ENCODE results near the gene USP9X.
"Not testable (repeated sequence)": the region's sequence is repeated elsewhere in the genome, so short reads cannot be mapped to it uniquely, and the experiment has no call there.

USP9X gene

GRCh38 chrX:41127477-41128192 is 42.4 kb downstream of the USP9X start:
- DNase-seq (ENCODE audit: low read depth), result no peak

GRCh38 chrX:41128955-41129354 is 43.7 kb downstream of the USP9X start:
- no peak for DNase-seq (ENCODE audit: low read depth)

GRCh38 chrX:41131766-41132165 is 46.5 kb downstream of the USP9X start:
- no peak for DNase-seq (ENCODE audit: low read depth)

- DNase-seq (ENCODE audit: low read depth), result no peak
These were observed 48.3 kb downstream of the USP9X start for GRCh38 chrX:41133551-41133950.

GRCh38 chrX:41137589-41137988 is 52.3 kb downstream of the USP9X start:
- no peak for DNase-seq (ENCODE audit: low read depth)

GRCh38 chrX:41142130-41142910 is 57.1 kb downstream of the USP9X start:
- DNase-seq (ENCODE audit: low read depth), result no peak

- no peak for DNase-seq (ENCODE audit: low read depth)
These were observed 59.6 kb downstream of the USP9X start for GRCh38 chrX:41144873-41145272.

GRCh38 chrX:41145920-41146608 is 60.8 kb downstream of the USP9X start:
- no peak for DNase-seq (ENCODE audit: low read depth)

GRCh38 chrX:41148553-41148952 is 63.3 kb downstream of the USP9X start:
- DNase-seq (ENCODE audit: low read depth), result no peak

- no peak for DNase-seq (ENCODE audit: low read depth)
These were observed 64.8 kb downstream of the USP9X start for GRCh38 chrX:41150043-41150442.

- DNase-seq (ENCODE audit: low read depth), result not testable (repeated sequence)
These were observed 66.5 kb downstream of the USP9X start for GRCh38 chrX:41151726-41152125.

GRCh38 chrX:41152221-41152620 is 67.0 kb downstream of the USP9X start:
- no peak for DNase-seq (ENCODE audit: low read depth)

GRCh38 chrX:41153448-41153847 is 68.2 kb downstream of the USP9X start:
- DNase-seq (ENCODE audit: low read depth), result no peak

GRCh38 chrX:41153957-41154356 is 68.7 kb downstream of the USP9X start:
- DNase-seq (ENCODE audit: low read depth), result no peak

- DNase-seq (ENCODE audit: low read depth), result no peak
These were observed 79.2 kb downstream of the USP9X start for GRCh38 chrX:41164449-41164848.

GRCh38 chrX:41167888-41168287 is 82.6 kb downstream of the USP9X start:
- DNase-seq (ENCODE audit: low read depth), result no peak

- DNase-seq (ENCODE audit: low read depth), result no peak
These were observed 91.0 kb downstream of the USP9X start for GRCh38 chrX:41176263-41176662.

- no peak for DNase-seq (ENCODE audit: low read depth)
These were observed 92.1 kb downstream of the USP9X start for GRCh38 chrX:41177297-41177696.

- no peak for DNase-seq (ENCODE audit: low read depth)
These were observed 93.0 kb downstream of the USP9X start for GRCh38 chrX:41178201-41178600.

- peak; percentile 12 for DNase-seq (ENCODE audit: low read depth)
These were observed 95.1 kb downstream of the USP9X start for GRCh38 chrX:41180194-41180908.

GRCh38 chrX:41184312-41184711 is 99.1 kb downstream of the USP9X start:
- no peak for DNase-seq (ENCODE audit: low read depth)

GRCh38 chrX:41186946-41187345 is 101.7 kb downstream of the USP9X start:
- not testable (repeated sequence) for DNase-seq (ENCODE audit: low read depth)

Data from activated T-cell treated with anti-CD3 and anti-CD28 coated beads for 48 hours (primary cell).